CD4-positive, alpha-beta memory T cell (primary cell): Measurements from ENCODE around the gene SRSF1. TPM values are rescaled to one million over a fixed set of nuclear protein-coding genes. Genes with fewer than 3 reads are reported as not detected.
"Not testable (repeated sequence)": the region's sequence is repeated elsewhere in the genome, so short reads cannot be mapped to it uniquely, and the experiment has no call there.

ENCODE experiments used
- CTCF ChIA-PET: fragments of 350-600 bp; sonication (Branson Sonifier 250); formaldehyde crosslinking; loops from one replicate; lab custom pipeline; 2021; ENCODE audit warnings: inconsistent platforms; ENCODE audit not compliant: partially characterized antibody; lab: Charles Lee
- POLR2A ChIA-PET: fragments of 350-600 bp; sonication (Branson Sonifier 250); formaldehyde crosslinking; loops from one replicate; lab custom pipeline; 2021; ENCODE audit not compliant: partially characterized antibody; lab: Charles Lee
- DNase-seq, 5 donors: peaks; one replicate each; pipeline versions ENCODE4 v3.0.0 to v3.0.0-alpha.2; 2020 to 2022; ENCODE audit warnings: mixed read lengths in 1 of 5
- H3K27ac ChIP-seq: one replicate; pipeline ENCODE4 v1.7.0; 2013; ENCODE audit warnings: low read depth, low read length
- H3K27me3 ChIP-seq: 2 replicates; pipeline ENCODE4 v1.7.0; 2013; ENCODE audit warnings: mild to moderate bottlenecking, low read length, moderate library complexity; ENCODE audit not compliant: insufficient read depth
- H3K36me3 ChIP-seq: 2 replicates; pipeline ENCODE4 v1.7.0; 2013; ENCODE audit warnings: mild to moderate bottlenecking, low read length, moderate library complexity; ENCODE audit not compliant: insufficient read depth
- H3K4me1 ChIP-seq: 2 replicates; pipeline ENCODE4 v1.7.0; 2013; ENCODE audit warnings: mild to moderate bottlenecking, low read length, moderate library complexity; ENCODE audit not compliant: insufficient read depth
- H3K4me3 ChIP-seq, 2 donors: one replicate each; pipeline ENCODE4 v1.7.0; 2013; ENCODE audit warnings: low read length in 2 of 2, mild to moderate bottlenecking in 1 of 2
- H3K9me3 ChIP-seq, 2 donors: one replicate each; pipeline ENCODE4 v1.7.0; 2013; ENCODE audit warnings: low read length in 2 of 2, control low read depth in 1 of 2; ENCODE audit not compliant: control insufficient read depth in 1 of 2
- H3K27ac Mint-ChIP-seq, 7 donors: one replicate each; pipeline ENCODE4 v1.8.0; 2020 to 2021; ENCODE audit warnings: mixed read lengths in 7 of 7, mild to moderate bottlenecking in 6 of 7, inconsistent platforms in 3 of 7, moderate library complexity in 3 of 7
- H3K27me3 Mint-ChIP-seq, 2 donors: one replicate each; pipeline ENCODE4 v1.8.0; 2020 to 2021; ENCODE audit warnings: mixed read lengths in 2 of 2
- H3K36me3 Mint-ChIP-seq, 2 donors: one replicate each; pipeline ENCODE4 v1.8.0; 2020 to 2021; ENCODE audit warnings: mixed read lengths in 2 of 2, inconsistent platforms in 1 of 2, mild to moderate bottlenecking in 1 of 2
- H3K4me1 Mint-ChIP-seq, 4 donors: one replicate each; pipeline ENCODE4 v1.8.0; 2020 to 2021; ENCODE audit warnings: mixed read lengths in 4 of 4, mild to moderate bottlenecking in 1 of 4
- H3K4me3 Mint-ChIP-seq, 8 donors: one replicate each; pipeline ENCODE4 v1.8.0; 2020 to 2021; ENCODE audit warnings: mixed read lengths in 8 of 8, mild to moderate bottlenecking in 7 of 8, moderate library complexity in 6 of 8, inconsistent platforms in 3 of 8
- H3K9me3 Mint-ChIP-seq, 8 donors: one replicate each; pipeline ENCODE4 v1.8.0; 2020 to 2021; ENCODE audit warnings: mixed read lengths in 8 of 8, mild to moderate bottlenecking in 5 of 8, inconsistent platforms in 3 of 8, moderate library complexity in 1 of 8
- intact Hi-C: fragments of 100-400 bp; cut with micrococcal nuclease; formaldehyde crosslinking; loops from one replicate; pipeline ENCODE4 v1.15.1; 2023
- polyA plus RNA-seq, 2 donors: library from polyadenylated mRNA; unstranded; fragments of 300-500 nt; fragmentation: Illumina TruSeq; gene quantifications; one replicate each; pipeline ENCODE4 v1.2.3, GENCODE V29; 2021
- total RNA-seq, 2 experiments: library from RNA; stranded (reverse); gene quantifications; one replicate each; pipeline ENCODE4 v1.2.3, GENCODE V29; 2021

SRSF1 gene
- total and polyA plus RNA-seq, 4 experiments from 2014 or later: 32.4 to 257 (median 151) TPM

- H3K27me3 ChIP-seq: no peaks in the 10 kb centered on the region
- POLR2A ChIA-PET: no interaction called here
Measured at GRCh38 chr17:57979076-57979475, 28.0 kb downstream of the SRSF1 start.

GRCh38 chr17:57976594-57976993, 30.5 kb downstream of the SRSF1 start:
- Histone ChIP-seq H3K9me3 (no peaks in the 10 kb centered on the region), H3K4me3 (no peak overlapping the region), H3K36me3 (peaks cover 48% of the 10 kb centered on the region), H3K4me1 (peaks cover 2% of the 10 kb centered on the region), H3K27me3 (no peaks in the 10 kb centered on the region), H3K27ac (no peak overlapping the region)
- no peak for DNase-seq
- peak overlapping the region in 3 of 7 donors; percentile 7 to 8 (median 7) for H3K27ac Mint-ChIP-seq
- H3K36me3 Mint-ChIP-seq: peaks cover 57 to 81% of the 10 kb centered on the region in 2 donors
- peaks cover 10 to 21% (median 16%) of the 10 kb centered on the region in 4 donors for H3K4me1 Mint-ChIP-seq
- no peak overlapping the region for H3K4me3 Mint-ChIP-seq
- no peaks in the 10 kb centered on the region for H3K9me3 Mint-ChIP-seq
- no peaks in the 10 kb centered on the region for H3K27me3 Mint-ChIP-seq
- ChIA-PET CTCF (interaction anchor here (1.0 to 3.0 kb wide), 4 partner anchors 10 to 23 kb away, joined by 3 to 16 read pairs (median 5); no protein-coding TSS in a partner anchor), POLR2A (interaction anchor here (1.1 to 1.8 kb wide), 4 partner anchors 10 to 30 kb away, joined by 3 to 5 read pairs (median 5); partner anchors contain the start of genes SRSF1 and VEZF1)
- intact Hi-C loops: no loop called here

More at GRCh38 chr17:57979076-57979475, 28.0 kb downstream of the SRSF1 start:
- Mint-ChIP-seq H3K4me1 (peaks cover 34 to 46% (median 40%) of the 10 kb centered on the region in 4 donors), H3K27me3 (no peaks in the 10 kb centered on the region), H3K4me3 (no peak overlapping the region), H3K27ac (peak overlapping the region in 3 of 7 donors; percentile 2 to 16 (median 2)), H3K9me3 (no peaks in the 10 kb centered on the region), H3K36me3 (peaks cover 63 to 87% of the 10 kb centered on the region in 2 donors)
- no peak for DNase-seq
- Histone ChIP-seq H3K4me1 (peaks cover 27% of the 10 kb centered on the region), H3K9me3 (no peaks in the 10 kb centered on the region), H3K4me3 (no peak overlapping the region), H3K36me3 (peaks cover 51% of the 10 kb centered on the region), H3K27ac (no peak overlapping the region)
- intact Hi-C loops: no loop called here
- CTCF ChIA-PET: interaction anchor here (0.7 to 1.8 kb wide), 2 partner anchors 17 to 28 kb away, joined by 3 read pairs; partner anchors contain the start of gene SRSF1

- Mint-ChIP-seq H3K36me3 (peaks cover 50 to 68% of the 10 kb centered on the region in 2 donors), H3K27ac (peak overlapping the region in 1 of 7 donors; percentile 30)
- POLR2A ChIA-PET: interaction anchor here (1.3 to 1.8 kb wide), 2 partner anchors 11 to 32 kb away, joined by 5 read pairs; partner anchors contain the start of gene SRSF1
Measured at GRCh38 chr17:57975044-57975443, 32.0 kb downstream of the SRSF1 start.

GRCh38 chr17:57974053-57974824, 32.8 kb downstream of the SRSF1 start:
- CTCF ChIA-PET: interaction anchor here (1.1 to 1.4 kb wide), 2 partner anchors 9 to 22 kb away, joined by 3 read pairs; no protein-coding TSS in a partner anchor
- H3K27ac ChIP-seq, H3K27me3 ChIP-seq, H3K9me3 ChIP-seq, H3K27me3 Mint-ChIP-seq, H3K4me1 ChIP-seq, H3K4me3 Mint-ChIP-seq, H3K9me3 Mint-ChIP-seq, H3K4me1 Mint-ChIP-seq, DNase-seq, intact Hi-C loops, H3K4me3 ChIP-seq: not testable (repeated sequence)
- POLR2A ChIA-PET: interaction anchor here (1.6 kb wide), 1 partner anchor 14 kb away, joined by 4 read pairs; the partner anchor contains the start of gene VEZF1
- H3K36me3 Mint-ChIP-seq: peaks cover 49 to 62% of the 10 kb centered on the region in 2 donors
- H3K36me3 ChIP-seq: peaks cover 46% of the 10 kb centered on the region
- H3K27ac Mint-ChIP-seq: peak overlapping the region in 1 of 7 donors; percentile 43

More at GRCh38 chr17:57975044-57975443, 32.0 kb downstream of the SRSF1 start:
- Mint-ChIP-seq H3K4me1 (peaks cover 4 to 9% (median 6%) of the 10 kb centered on the region in 4 donors), H3K27me3 (no peaks in the 10 kb centered on the region), H3K4me3 (no peak overlapping the region), H3K9me3 (no peaks in the 10 kb centered on the region)
- no peaks in the 10 kb centered on the region for H3K9me3 ChIP-seq
- H3K36me3 ChIP-seq: peaks cover 46% of the 10 kb centered on the region
- no peak overlapping the region for H3K4me3 ChIP-seq
- CTCF ChIA-PET: interaction anchor here (0.9 to 3.0 kb wide), 6 partner anchors 8 to 24 kb away, joined by 3 to 16 read pairs (median 4); no protein-coding TSS in a partner anchor
- H3K27me3 ChIP-seq: no peaks in the 10 kb centered on the region
- no peaks in the 10 kb centered on the region for H3K4me1 ChIP-seq
- H3K27ac ChIP-seq: no peak overlapping the region
- DNase-seq: no peak
- intact Hi-C loops: no loop called here

- no peak overlapping the region for H3K27ac ChIP-seq
- H3K27me3 Mint-ChIP-seq: no peaks in the 10 kb centered on the region
- H3K27me3 ChIP-seq: no peaks in the 10 kb centered on the region
- POLR2A ChIA-PET: interaction anchor here (0.7 to 1.7 kb wide), 2 partner anchors 11 to 25 kb away, joined by 3 read pairs; no protein-coding TSS in a partner anchor
- intact Hi-C loops: no loop called here
- no peaks in the 10 kb centered on the region for H3K9me3 ChIP-seq
- H3K4me3 Mint-ChIP-seq: no peak overlapping the region
- DNase-seq: no peak
- peaks cover 0 to 3% (median 0%) of the 10 kb centered on the region in 4 donors for H3K4me1 Mint-ChIP-seq
- H3K4me1 ChIP-seq: no peaks in the 10 kb centered on the region
- no peak overlapping the region for H3K27ac Mint-ChIP-seq
- CTCF ChIA-PET: no interaction called here
- peaks cover 35 to 46% of the 10 kb centered on the region in 2 donors for H3K36me3 Mint-ChIP-seq
- no peak overlapping the region for H3K4me3 ChIP-seq
- no peaks in the 10 kb centered on the region for H3K9me3 Mint-ChIP-seq
- H3K36me3 ChIP-seq: peaks cover 28% of the 10 kb centered on the region
Measured at GRCh38 chr17:57972151-57972550, 34.9 kb downstream of the SRSF1 start.

GRCh38 chr17:57971572-57971971, 35.5 kb downstream of the SRSF1 start:
- Histone ChIP-seq H3K36me3 (peaks cover 22% of the 10 kb centered on the region), H3K27me3 (no peaks in the 10 kb centered on the region), H3K4me3 (no peak overlapping the region), H3K27ac (no peak overlapping the region), H3K4me1 (no peaks in the 10 kb centered on the region), H3K9me3 (no peaks in the 10 kb centered on the region)
- no peak for DNase-seq
- Mint-ChIP-seq H3K9me3 (peaks cover 0 to 2% (median 0%) of the 10 kb centered on the region in 8 donors), H3K27me3 (no peaks in the 10 kb centered on the region), H3K4me3 (no peak overlapping the region), H3K36me3 (peaks cover 29 to 40% of the 10 kb centered on the region in 2 donors), H3K4me1 (peaks cover 0 to 3% (median 0%) of the 10 kb centered on the region in 4 donors), H3K27ac (no peak overlapping the region)
- intact Hi-C loops: no loop called here
- ChIA-PET CTCF (no interaction called here), POLR2A (interaction anchor here (0.7 to 1.7 kb wide), 2 partner anchors 12 to 26 kb away, joined by 3 read pairs; no protein-coding TSS in a partner anchor)

GRCh38 chr17:57970710-57971109, 36.3 kb downstream of the SRSF1 start:
- Mint-ChIP-seq H3K36me3 (peaks cover 21 to 33% of the 10 kb centered on the region in 2 donors), H3K27ac (no peak overlapping the region), H3K27me3 (no peaks in the 10 kb centered on the region), H3K4me3 (no peak overlapping the region), H3K9me3 (peaks cover 0 to 2% (median 0%) of the 10 kb centered on the region in 8 donors), H3K4me1 (peaks cover 0 to 1% (median 0%) of the 10 kb centered on the region in 4 donors)
- Histone ChIP-seq H3K4me3 (no peak overlapping the region), H3K27ac (no peak overlapping the region), H3K4me1 (no peaks in the 10 kb centered on the region), H3K9me3 (no peaks in the 10 kb centered on the region), H3K36me3 (peaks cover 14% of the 10 kb centered on the region), H3K27me3 (no peaks in the 10 kb centered on the region)
- intact Hi-C loops: no loop called here
- CTCF ChIA-PET: interaction anchor here (0.7 to 1.4 kb wide), 2 partner anchors 20 to 78 kb away, joined by 3 read pairs; no protein-coding TSS in a partner anchor
- POLR2A ChIA-PET: interaction anchor here (1.5 to 1.7 kb wide), 2 partner anchors 12 to 28 kb away, joined by 3 to 4 read pairs; no protein-coding TSS in a partner anchor
- DNase-seq: no peak
